HG02759 (cell line): ENCODE results near the gene FBXW11.
A peak's percentile ranks its signal among the peaks of the same experiment; 100 is the strongest.
"Not testable (repeated sequence)": the region's sequence is repeated elsewhere in the genome, so short reads cannot be mapped to it uniquely, and the experiment has no call there.

ENCODE experiments used
- ATAC-seq: cut with Tn5 transposase; IDR thresholded peaks from one replicate; pipeline ENCODE4 v1.9.1; 2021; ENCODE audit warnings: mild to moderate bottlenecking, moderate library complexity; ENCODE audit not compliant: unreplicated experiment

FBXW11 gene

DNA sequence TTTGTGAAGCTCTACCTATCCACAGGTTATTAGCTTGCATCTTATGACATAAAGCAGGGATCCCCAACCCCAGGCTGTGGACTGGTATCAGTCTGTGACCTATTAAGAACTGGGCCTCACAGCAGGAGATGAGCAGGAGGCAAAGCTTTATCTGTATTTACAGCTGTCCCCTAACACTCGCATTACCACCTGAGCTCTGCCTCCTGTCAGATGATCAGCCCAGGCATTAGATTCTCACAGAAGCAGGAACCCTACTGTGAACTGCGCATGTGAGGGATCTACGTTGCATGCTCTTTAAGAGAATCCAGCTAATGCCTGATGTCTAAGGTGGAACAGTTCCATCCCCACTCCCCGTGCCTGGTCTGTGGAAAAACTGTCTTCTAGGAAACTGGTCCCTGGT, 19.7 kb downstream of the FBXW11 start:
- ATAC-seq = no peak

DNA sequence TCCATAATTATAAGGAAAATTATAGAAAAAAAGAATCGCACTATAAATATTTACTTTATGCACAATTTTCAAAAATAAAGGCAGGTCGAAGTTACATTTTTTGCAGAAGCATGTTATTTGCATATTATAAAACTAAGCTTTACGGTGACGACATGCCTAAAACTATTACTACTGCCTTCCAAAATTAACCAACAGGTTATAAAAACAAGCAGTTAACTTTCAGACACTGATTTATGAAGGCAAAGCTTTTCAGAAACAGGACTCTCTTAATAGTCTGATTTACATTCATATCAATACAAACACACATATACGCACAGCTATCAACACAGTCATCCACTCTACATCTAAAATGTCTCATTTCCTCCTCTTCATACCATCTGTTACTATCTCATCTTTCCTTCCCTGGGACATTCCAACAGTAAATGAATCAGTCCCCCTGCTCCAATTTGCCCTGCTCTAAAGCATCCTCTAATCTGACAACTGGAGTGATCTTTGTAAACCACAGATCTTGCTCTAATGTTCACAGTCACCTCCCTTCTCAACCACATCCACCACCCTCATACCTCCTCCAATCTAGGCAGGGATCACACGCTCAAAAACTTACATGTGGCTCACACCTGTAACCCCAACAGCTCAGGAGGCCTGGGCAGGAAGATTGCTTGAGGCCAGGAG, 21.6 kb downstream of the FBXW11 start:
- no peak for ATAC-seq

DNA sequence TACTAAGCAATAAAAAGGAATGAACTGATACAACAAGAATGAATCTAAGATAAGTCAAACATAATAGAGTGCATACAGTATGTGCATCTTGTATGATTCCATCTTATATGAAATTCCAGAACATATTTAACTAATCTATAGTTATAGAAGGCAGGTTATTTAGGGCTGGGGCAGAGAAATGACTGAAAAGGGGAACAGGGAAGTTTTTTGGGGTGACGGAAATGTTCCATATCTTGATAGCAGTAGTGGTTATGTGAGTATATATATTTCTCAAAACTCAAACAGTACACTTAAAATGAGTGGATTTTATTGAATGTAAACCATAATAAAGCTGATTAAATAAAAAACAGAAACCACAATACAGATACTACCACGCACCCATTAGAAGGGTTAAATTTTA, 24.6 kb downstream of the FBXW11 start:
- no peak for ATAC-seq

DNA sequence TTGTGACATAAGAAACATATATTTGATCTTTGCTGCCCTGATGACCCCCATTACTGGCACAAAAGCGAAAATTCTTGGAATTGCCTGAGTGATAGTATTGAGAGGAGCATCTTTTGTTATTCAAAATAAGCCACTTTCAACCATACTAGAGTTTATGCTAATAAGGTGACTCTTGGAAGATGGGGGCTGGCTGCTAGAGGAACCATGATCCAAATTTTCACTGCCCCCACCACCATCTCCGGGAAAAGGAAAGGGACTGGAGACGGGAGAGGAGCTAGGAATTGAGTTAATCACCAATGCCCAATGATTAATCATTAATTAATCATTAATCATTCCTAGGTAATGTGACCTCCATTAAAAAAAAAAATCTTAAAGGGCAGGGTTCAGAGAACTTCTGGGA, 25.6 kb downstream of the FBXW11 start:
- ATAC-seq = no peak

DNA sequence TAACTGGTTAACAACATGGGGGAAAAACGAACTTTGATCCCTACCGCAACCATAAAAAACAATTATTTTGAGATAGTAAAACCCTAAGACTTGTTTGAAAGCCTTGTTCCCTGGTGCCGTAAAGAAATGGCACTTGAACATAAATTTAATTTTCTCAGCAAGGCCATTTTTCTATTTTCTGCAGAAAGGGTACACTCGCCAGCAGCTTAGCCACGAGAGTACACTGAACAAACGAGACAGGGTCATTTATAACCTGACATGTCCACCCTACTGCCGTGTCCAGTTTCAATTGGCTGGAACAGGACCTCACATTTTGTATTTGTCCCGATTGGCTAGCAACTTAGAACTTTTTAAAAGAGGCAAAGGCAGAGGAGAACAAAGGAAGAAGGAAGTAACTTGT, 26.8 kb downstream of the FBXW11 start:
- no peak for ATAC-seq

DNA sequence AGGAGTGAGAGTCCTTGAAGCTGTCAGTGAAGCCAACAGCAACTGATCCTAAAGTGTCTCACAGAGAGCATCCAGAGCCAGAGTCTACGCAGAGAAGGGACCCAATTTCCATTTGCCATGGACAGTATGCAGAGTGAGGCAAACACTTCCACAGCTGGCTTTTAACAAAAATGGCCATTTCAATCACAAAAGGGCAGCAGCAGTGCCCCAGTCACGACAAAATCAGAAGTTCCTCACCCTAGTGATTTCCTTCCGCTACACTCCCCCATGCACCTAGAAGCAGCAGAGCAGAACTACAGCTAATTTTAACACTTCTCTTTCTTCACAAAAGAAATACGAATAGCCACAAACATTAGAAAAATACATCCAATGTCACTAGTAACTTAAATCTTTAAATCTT, 27.9 kb downstream of the FBXW11 start:
- ATAC-seq = peak; percentile 71

DNA sequence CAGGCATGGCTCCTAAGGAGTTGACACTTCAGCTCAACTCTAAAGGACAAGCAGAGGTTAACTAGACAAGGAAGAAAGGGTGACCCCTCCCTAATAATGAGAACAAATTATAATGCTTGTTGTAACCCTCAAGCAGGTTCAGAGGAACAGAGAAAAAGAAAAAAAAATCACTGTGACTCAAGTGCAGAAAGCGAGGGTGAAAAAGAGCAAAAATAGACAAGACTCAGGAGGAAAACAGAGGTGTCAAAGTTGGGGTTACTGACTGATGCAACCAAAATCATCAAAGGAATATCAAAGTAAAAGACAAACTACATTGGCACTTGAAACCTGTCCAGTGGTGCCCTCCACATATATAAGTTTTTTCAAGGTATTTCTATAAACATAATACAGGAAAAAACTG, 28.4 kb downstream of the FBXW11 start:
- ATAC-seq = no peak

DNA sequence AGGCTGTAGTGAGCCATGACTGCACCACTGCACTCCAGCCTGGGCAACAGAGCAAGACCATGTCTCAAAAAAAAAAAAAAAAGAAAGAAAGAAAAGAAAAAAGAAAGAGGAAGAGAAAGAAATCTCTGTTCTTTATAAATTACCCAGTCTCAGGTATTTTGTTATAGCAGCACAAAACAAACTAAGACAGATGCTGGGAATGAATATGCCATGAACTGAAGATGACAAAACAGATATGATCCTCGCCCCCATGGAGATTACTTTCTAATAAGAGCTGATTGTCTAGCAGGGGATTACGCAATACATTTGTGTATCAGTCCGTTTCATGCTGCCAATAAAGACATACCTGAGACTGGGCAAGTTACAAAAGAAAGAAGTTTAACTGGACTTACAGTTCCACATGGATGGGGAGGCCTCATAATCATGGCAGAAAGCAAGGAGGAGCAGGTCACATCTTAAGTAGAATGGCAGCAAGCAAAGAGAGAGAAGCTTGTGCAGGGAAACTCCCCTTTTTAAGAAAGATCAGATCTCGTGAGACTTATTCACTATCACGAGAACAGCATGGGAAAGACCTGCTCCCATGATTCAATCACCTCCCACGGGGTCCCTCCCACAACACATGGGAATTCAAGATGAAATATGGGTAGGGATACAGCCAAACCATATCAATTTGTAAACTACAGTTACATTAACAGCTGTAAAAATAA, 29.0 kb downstream of the FBXW11 start:
- ATAC-seq = not testable (repeated sequence)

DNA sequence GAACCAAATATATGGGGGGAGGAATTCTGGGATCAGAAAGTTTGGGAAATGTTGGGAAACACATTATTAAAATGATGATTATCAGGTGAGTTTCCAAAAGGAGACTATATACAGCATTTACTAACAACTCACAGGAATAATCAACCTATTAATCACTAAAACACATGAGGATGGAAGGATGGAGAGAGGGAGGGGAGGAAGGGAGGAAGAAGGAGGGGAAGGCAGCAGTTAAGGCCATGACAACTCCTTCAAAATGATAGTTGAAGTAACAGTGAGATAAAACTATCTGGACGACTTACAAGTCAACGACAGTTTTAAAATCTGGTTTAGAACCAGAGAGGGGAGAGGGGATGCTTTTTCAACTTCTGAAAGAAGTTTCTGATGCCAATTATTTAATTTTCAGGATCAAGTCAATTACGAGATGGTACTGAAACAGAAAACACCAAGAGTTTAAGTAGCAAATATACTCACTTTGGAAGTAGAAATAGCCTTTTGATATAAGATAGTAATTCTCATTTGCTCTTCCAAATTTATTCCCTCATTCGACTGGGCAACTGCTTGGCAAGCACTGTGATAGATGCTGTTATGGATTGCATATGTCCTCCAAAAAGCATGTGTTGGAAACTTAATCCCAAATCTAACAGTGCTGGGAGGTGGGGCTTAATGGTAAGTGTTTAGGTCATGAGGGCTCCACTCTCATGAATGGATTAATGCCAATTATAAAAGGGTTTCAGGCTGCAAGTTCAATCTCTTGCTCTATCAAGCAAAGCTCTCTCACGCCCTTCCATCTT, 30.4 kb downstream of the FBXW11 start:
- no peak for ATAC-seq

DNA sequence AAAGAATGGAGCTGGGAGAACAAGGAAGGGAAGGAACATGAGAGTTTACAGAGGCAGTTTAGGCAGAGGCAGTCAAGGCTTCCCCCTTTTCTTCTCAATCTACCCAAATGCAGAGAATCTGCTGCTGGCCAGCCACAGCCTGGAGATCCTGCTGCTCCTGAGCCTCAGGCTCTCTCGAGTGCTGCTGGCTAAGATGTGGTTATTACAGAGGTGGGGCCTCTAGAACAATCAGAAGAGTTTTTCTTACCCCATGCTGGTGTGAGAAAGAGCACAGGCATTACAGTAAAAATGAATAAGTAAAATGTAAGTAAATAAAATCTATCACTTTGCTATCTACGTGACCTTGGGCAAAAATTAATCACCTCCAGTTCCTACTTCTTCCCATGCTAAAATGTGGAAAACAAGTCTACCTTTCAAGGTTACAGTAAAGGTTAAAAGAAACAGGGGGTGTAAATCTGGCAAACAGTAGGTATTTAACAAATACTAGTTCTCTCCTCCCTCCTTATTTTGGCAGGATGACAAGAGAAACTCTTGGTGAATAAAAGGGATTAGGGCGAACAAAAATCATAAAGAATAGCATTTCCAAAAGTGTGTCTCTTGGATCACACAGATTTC, 31.1 kb downstream of the FBXW11 start:
- no peak for ATAC-seq

DNA sequence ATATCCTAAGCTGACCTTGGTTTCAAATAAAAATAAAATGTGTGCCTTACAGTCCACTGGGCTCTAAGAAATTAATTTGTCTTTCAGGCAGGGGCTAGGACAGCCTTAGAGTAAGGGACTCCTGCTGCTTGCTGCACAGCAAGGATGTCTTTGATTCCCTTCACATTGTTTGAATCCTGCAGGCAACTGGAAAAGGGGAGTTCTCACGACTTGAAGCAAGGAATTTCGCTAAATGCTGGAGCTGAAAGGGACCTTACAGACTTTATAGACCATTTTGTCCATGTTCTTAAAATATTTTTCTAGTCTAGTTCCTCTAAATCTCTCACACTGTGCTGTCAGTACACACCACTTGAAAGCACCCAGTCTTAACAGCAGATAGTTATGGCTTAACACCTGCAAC, 35.6 kb downstream of the FBXW11 start:
- ATAC-seq = no peak

DNA sequence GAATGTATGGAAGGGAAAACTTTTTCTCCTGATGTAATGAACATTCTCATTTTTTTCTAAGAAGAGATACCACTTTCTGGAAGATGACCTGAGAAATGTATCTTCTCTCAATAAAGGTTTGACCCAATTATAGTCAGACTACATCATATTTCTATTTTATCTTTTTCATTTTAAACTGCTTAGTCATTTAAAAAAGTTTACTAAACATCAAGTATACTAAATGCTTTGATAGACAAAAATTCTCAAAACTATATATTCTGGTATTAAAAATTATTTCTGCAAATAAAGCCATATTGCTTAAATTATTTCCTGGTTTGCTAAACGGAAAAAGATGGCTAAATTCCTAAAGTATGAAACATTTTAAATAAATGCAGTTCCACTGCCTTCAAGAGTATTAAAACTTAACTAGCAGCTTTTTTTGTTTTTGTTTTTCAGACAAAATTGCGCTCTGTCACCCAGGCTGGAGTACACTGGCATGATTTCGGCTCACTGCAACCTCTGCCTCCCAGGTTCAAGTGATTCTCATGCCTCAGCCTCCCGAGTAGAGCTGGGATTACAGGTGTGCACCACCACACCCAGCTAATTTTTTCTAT, 37.1 kb downstream of the FBXW11 start:
- ATAC-seq = no peak

DNA sequence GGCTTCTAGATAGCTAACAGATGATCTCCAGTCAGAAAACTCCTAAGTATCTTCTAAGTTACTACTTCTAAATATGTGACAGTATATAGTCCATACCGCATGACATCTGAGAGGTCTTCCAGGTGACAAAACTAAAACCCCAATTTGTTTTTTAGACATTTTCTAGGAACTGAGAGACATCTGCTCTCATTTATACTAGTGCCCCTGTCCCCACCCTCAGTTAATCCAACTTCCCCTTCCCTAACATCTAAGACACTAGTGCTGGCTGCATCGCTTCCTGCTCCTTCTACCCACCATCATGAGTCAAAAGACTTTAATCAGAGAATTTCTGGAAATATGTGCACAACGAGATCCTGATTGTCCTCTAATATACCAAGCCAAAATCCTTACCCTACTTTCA, 37.9 kb downstream of the FBXW11 start:
- ATAC-seq = no peak

DNA sequence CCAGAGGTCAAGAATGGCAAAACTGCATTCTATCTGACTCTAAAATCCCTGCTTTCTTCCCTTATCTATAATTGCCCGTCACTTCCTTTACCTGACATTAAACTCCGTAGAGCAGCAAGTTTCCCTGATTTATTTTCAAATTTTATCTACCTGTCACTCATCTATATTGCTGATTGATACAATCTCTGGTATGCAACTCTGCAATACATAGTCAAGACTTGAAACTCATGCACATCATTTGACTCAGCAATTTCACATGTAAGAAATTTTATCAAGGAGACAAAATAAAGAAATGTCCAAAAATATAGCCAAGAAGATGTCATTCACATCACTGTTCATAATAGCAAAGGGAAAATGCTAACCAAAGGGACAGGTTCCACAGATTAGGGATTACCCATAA, 39.5 kb downstream of the FBXW11 start:
- no peak for ATAC-seq

DNA sequence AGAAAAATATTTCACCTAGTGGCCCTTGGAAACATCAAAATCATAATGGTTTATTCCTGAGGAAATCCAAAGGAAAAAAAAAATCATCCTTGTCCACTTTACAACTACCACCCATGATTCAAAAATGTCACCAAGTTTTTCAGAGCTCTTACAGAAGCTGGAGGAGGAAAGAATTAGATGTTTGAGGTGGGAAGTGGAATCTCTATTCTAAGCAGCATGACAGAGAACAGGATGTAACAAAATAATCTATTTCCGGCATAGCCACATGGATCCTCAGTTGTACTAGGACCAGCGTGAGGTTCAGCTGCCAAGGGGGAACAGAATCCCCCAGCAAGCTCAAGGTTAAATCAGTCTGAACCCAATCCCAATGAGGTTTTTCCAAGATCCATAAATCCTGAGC, 40.2 kb downstream of the FBXW11 start:
- no peak for ATAC-seq

DNA sequence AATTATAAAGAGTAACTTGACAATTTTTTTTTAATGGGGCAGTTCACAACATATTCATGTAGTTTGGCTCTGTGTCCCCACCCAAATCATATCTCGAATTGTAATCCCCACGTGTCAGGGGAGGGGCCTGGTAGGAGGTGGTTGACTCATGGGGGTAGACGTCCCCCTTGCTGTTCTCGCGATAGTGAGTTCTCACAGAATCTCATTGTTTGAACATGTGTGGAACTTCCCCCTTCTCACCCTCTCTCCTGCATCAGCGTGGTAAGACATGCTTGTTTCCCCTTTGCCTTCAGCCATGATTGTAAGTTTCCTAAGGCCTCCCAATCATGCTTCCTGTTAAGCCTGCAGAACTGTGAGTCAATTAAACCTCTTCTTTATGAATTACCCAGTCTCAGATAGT, 40.7 kb downstream of the FBXW11 start:
- no peak for ATAC-seq

DNA sequence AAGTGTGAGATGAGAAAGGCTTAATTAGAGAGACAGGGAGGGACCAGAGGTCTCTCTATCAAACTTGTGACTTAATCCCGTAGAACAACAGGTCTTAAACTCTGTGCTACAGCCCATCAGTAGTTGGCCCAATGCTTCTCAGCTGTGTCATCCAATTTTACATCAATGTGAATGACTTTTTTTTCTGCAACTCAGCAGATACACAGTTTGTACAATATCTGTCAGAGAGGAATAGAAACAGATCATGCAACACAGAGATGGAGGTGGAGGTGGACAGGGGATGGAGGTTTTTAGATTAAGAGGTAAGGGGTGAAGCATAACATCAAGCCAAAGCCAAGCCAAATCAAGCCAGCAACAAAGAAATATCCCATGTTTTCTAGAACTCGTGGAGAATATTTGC, 43.0 kb downstream of the FBXW11 start:
- no peak for ATAC-seq

DNA sequence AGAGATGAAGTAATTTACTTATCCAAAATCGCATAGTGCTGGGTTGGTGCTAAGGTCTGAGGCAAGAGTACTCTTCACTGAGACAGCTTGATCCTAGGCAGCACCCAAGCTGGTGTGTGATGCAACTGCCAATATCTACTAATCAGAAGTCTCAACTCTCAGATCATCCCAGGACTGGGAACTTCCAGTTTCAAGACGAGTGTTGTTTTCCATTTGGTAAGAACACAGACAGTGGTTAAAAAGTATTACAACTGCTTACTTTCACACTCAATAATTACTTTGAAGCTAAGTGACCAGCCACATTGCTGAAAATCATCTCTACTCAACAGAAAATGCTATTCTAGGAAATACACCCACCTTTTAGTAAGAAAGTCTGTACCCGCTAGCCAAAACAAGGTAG, 45.3 kb downstream of the FBXW11 start:
- ATAC-seq = peak; percentile 72

DNA sequence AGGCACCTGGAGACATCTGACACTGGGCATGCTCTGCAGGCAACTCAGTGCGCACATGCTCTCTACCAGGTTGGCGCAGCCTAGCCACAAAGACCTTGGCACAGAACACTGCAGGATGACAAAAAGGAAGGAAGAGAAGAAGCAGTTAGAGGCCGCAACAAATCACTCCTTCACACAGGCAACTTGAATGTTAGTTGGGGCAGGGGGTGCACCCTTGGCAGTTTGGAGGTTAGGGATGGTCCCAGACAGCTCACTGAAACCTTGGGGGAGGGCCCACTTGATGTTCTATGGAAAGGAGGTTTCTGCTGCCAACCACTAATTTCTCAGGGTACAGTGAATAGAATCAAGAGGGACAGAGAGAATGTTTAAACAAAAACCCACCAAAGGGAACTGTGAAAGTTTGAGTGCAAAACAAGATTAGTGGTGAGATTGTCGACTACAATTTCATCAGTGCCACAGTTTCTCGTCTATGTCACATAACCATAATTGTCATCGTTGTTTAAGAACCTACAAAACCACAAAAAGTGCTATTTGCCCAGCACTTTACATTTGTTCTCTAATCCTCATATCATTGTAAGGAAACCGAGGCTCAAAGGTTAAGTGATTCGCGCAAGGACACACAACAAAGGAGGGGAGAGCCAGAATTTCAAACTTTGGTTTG, 48.7 kb downstream of the FBXW11 start:
- no peak for ATAC-seq

DNA sequence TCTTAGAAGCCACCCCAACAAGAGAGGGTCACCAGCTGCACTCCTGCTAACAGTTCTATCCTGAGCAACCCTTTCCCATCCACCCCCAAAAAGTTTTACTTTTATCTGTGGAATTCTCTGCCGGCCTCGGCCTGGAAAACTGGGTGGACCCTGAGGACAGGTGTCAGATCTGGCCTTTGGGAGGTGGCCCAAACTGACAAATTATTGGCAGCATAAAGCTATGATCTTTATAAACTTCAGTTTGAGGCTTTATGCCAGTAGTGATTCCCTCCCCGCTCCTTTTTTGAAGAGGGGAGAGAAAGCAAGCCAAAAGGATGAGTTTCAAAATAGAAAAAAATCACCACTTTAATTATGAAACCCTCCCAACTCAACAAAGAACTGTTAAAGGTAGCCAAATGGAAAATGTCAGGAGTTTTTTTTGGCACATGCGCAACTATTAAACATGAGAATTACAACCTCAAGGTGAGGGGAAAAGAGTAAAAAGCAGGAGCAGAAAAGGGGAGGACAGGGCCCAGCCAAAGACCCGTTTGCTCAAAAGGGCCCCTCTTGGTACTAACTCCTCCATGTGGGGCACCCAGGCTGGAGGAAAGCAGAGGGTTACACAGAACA, 49.4 kb downstream of the FBXW11 start:
- no peak for ATAC-seq
